GM12874 (cell line): ENCODE measurements around the gene MACF1.

Experiments
- TF ChIP-seq, protein P1 (sequence below): IDR thresholded peaks from 2 replicates; pipeline ENCODE4 v1.5.1; 2011; ENCODE audit warnings: low read depth, mild to moderate bottlenecking, control low read depth, low read length, moderate library complexity; ENCODE audit not compliant: insufficient read depth

The MACF1 gene

DNA sequence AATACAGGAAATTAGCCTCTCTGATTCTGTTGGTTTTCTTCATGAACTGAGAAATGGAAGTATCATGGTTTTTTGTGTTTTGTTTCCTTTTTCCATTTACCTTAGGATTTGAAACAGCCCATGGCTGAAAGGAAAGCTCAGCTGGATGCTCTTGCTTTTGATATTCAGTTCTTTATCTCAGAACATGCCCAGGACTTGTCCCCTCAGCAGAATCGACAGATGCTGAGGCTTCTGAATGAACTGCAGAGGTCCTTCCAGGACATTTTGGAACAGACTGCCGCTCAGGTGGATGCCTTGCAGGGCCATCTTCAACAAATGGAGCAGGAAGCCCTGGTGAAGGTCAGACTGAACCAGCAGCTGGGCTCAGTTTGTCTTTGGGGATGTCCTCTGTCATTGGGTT, 142.4 kb downstream of the MACF1 start:
- TF ChIP-seq, protein P1, sequence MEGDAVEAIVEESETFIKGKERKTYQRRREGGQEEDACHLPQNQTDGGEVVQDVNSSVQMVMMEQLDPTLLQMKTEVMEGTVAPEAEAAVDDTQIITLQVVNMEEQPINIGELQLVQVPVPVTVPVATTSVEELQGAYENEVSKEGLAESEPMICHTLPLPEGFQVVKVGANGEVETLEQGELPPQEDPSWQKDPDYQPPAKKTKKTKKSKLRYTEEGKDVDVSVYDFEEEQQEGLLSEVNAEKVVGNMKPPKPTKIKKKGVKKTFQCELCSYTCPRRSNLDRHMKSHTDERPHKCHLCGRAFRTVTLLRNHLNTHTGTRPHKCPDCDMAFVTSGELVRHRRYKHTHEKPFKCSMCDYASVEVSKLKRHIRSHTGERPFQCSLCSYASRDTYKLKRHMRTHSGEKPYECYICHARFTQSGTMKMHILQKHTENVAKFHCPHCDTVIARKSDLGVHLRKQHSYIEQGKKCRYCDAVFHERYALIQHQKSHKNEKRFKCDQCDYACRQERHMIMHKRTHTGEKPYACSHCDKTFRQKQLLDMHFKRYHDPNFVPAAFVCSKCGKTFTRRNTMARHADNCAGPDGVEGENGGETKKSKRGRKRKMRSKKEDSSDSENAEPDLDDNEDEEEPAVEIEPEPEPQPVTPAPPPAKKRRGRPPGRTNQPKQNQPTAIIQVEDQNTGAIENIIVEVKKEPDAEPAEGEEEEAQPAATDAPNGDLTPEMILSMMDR = no peak

DNA sequence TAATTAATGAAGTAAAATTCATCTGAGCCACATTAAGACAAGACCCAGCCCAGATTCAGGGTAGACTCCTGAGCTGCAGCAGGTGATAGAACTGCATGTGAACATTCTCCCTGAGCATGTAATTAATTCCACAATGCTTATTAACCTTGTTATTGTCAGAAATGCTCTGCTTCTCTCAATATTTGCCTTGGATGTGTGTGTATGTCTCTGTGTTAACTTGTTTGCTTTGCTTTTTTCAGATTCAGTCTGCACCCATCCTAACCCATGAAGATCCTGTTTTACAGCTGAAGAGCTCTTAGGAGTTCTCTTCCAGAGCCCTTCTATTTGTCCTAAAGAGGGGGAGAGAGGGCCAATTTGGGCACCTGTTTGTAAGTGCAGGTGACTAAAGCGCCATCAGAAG, 143.8 kb downstream of the MACF1 start:
- TF ChIP-seq, protein P1 = no peak

- TF ChIP-seq, protein P1 = no peak
These were observed 148.4 kb downstream of the MACF1 start for GRCh38 chr1:39352881-39353280.

DNA sequence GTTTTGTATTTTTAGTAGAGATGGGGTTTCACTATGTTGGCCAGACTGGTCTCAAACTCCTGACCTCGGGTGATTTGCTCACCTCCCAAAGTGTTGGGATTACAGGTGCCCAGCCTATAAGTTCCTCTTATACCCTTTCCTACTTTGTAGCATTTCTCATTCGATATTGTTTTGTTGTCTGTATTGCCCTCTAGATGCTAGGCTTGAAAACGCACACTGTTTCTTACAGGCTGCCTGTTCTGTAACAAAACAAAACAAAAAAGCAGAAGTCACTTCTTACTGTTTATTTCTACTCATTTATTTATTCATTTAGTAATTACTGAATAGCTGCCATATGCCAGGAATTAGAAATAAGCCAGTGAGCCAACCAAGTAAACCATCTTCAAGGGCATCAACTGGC, 150.1 kb downstream of the MACF1 start:
- TF ChIP-seq, protein P1 = no peak

GRCh38 chr1:39358491-39358890, 154.0 kb downstream of the MACF1 start:
- TF ChIP-seq, protein P1 = no peak

- TF ChIP-seq, protein P1 = no peak
These were observed 154.6 kb downstream of the MACF1 start for GRCh38 chr1:39359028-39359570.

DNA sequence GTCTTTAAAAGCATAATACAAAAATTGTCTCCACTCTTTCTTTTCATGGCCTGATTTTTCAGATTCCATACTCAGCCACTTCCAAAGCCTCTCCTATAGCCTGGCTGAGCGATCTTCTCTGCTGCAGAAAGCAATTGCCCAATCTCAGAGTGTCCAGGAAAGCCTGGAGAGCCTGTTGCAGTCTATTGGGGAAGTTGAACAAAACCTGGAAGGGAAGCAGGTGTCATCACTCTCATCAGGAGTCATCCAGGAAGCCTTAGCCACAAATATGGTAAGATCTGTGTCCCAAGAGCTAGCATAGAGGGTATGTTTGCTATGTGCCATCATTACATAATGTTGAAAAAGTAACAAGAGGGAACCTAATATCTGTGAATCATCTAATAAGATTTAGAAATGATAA, 156.2 kb downstream of the MACF1 start:
- TF ChIP-seq, protein P1 = no peak
